ENCODE measurements around the gene TUT4.

The TUT4 gene

GRCh38 chr1:52479076-52479475 lies 73.8 kb downstream of the TUT4 start:
- DNase-seq, result no peak

GRCh38 chr1:52477876-52478275 lies 75.0 kb downstream of the TUT4 start:
- no peak for TF ChIP-seq CTCF (IDR thresholded peaks at IDR 0.05; ENCODE audit: low read depth, low read length, missing control alignments)
- peaks cover 3% of the 10 kb centered on the region for H3K36me3 ChIP-seq (replicated peaks)
- H3K4me3 ChIP-seq (ENCODE audit: low read depth, low read length), result no peak overlapping the region
- no peaks in the 10 kb centered on the region for H3K27me3 ChIP-seq (replicated peaks)
- no peak for DNase-seq
- in situ Hi-C loops (cut with HindIII; ENCODE audit: low pct_ligation_motif_present, low sequenced_read_pairs), result no loop called here
- H3K27ac ChIP-seq, result no peak overlapping the region

More at GRCh38 chr1:52479076-52479475, 73.8 kb downstream of the TUT4 start:
- H3K4me3 ChIP-seq (ENCODE audit: low read depth, low read length), result no peak overlapping the region
- H3K27me3 ChIP-seq (replicated peaks), result no peaks in the 10 kb centered on the region
- peaks cover 3% of the 10 kb centered on the region for H3K36me3 ChIP-seq (replicated peaks)
- no peak overlapping the region for H3K27ac ChIP-seq
- no peak for TF ChIP-seq CTCF (IDR thresholded peaks at IDR 0.05; ENCODE audit: low read depth, low read length, missing control alignments)
- in situ Hi-C loops (cut with HindIII; ENCODE audit: low pct_ligation_motif_present, low sequenced_read_pairs), result no loop called here

GRCh38 chr1:52476943-52477342 lies 75.9 kb downstream of the TUT4 start:
- H3K27me3 ChIP-seq (replicated peaks), result no peaks in the 10 kb centered on the region
- peaks cover 3% of the 10 kb centered on the region for H3K36me3 ChIP-seq (replicated peaks)
- TF ChIP-seq CTCF (IDR thresholded peaks at IDR 0.05; ENCODE audit: low read depth, low read length, missing control alignments), result no peak
- no peak overlapping the region for H3K4me3 ChIP-seq (ENCODE audit: low read depth, low read length)
- DNase-seq, result no peak
- in situ Hi-C loops (cut with HindIII; ENCODE audit: low pct_ligation_motif_present, low sequenced_read_pairs), result no loop called here
- no peak overlapping the region for H3K27ac ChIP-seq

GRCh38 chr1:52474807-52475206 lies 78.1 kb downstream of the TUT4 start:
- Histone ChIP-seq H3K27ac (no peak overlapping the region), H3K4me3 (ENCODE audit: low read depth, low read length) (no peak overlapping the region), H3K27me3 (replicated peaks) (no peaks in the 10 kb centered on the region), H3K36me3 (replicated peaks) (peaks cover 3% of the 10 kb centered on the region)
- in situ Hi-C loops (cut with HindIII; ENCODE audit: low pct_ligation_motif_present, low sequenced_read_pairs), result no loop called here
- DNase-seq, result no peak
- TF ChIP-seq CTCF (IDR thresholded peaks at IDR 0.05; ENCODE audit: low read depth, low read length, missing control alignments), result no peak

- Histone ChIP-seq H3K36me3 (replicated peaks) (peaks cover 3% of the 10 kb centered on the region), H3K27ac (no peak overlapping the region), H3K4me3 (ENCODE audit: low read depth, low read length) (no peak overlapping the region), H3K27me3 (replicated peaks) (no peaks in the 10 kb centered on the region)
- in situ Hi-C loops (cut with HindIII; ENCODE audit: low pct_ligation_motif_present, low sequenced_read_pairs), result no loop called here
- DNase-seq, result no peak
- TF ChIP-seq CTCF (IDR thresholded peaks at IDR 0.05; ENCODE audit: low read depth, low read length, missing control alignments), result no peak
Measured at GRCh38 chr1:52473039-52473438, 79.9 kb downstream of the TUT4 start.

- no peaks in the 10 kb centered on the region for H3K36me3 ChIP-seq (replicated peaks)
- no peaks in the 10 kb centered on the region for H3K27me3 ChIP-seq (replicated peaks)
- TF ChIP-seq CTCF (IDR thresholded peaks at IDR 0.05; ENCODE audit: low read depth, low read length, missing control alignments), result no peak
- in situ Hi-C loops (cut with HindIII; ENCODE audit: low pct_ligation_motif_present, low sequenced_read_pairs), result no loop called here
- no peak overlapping the region for H3K4me3 ChIP-seq (ENCODE audit: low read depth, low read length)
- no peak overlapping the region for H3K27ac ChIP-seq
- no peak for DNase-seq
Measured at GRCh38 chr1:52472384-52472783, 80.5 kb downstream of the TUT4 start.

All from brain microvascular endothelial cell (primary cell).